GM23338 (cell line): Measurements from ENCODE around the gene ALOX12. TPM values are rescaled to one million over a fixed set of nuclear protein-coding genes. Genes with fewer than 3 reads are reported as not detected.

Source experiments
- ATAC-seq: fragments of 200-7000 bp; cut with Tn5 transposase; 3 replicates; pipeline ENCODE4 v1.9.1; 2020
- DNase-seq: peaks from one replicate; pipeline ENCODE4 v3.0.0-alpha.2; 2015; ENCODE audit warnings: low spot score
- H2AFZ ChIP-seq: fragments of 200-600 bp; sonication (generic); 2 replicates; pipeline ENCODE4 v1.8.0; 2016; ENCODE audit warnings: antibody characterized with exemption, mild to moderate bottlenecking, moderate library complexity
- H3F3A ChIP-seq: fragments of 200-600 bp; sonication (generic); replicated peaks from 2 replicates; pipeline ENCODE4 v1.8.0; 2017; ENCODE audit warnings: antibody characterized with exemption, mixed run types, low read depth
- H3K27ac ChIP-seq: fragments of 200-600 bp; sonication (generic); 2 replicates; pipeline ENCODE4 v1.6.1; 2016; ENCODE audit warnings: low read depth
- H3K27me3 ChIP-seq: fragments of 200-600 bp; sonication (generic); 2 replicates; pipeline ENCODE4 v1.8.0; 2016; ENCODE audit warnings: mild to moderate bottlenecking, mixed run types, moderate library complexity; ENCODE audit not compliant: insufficient read depth
- H3K36me3 ChIP-seq: fragments of 200-600 bp; sonication (generic); 2 replicates; pipeline ENCODE4 v1.8.0; 2016; ENCODE audit warnings: mild to moderate bottlenecking; ENCODE audit not compliant: insufficient read depth
- H3K4me1 ChIP-seq: fragments of 200-600 bp; sonication (generic); 2 replicates; pipeline ENCODE4 v1.8.0; 2016; ENCODE audit warnings: mild to moderate bottlenecking, moderate library complexity; ENCODE audit not compliant: insufficient read depth
- H3K4me2 ChIP-seq: fragments of 200-600 bp; sonication (generic); 2 replicates; pipeline ENCODE4 v1.7.1; 2017; ENCODE audit warnings: mixed run types
- H3K4me3 ChIP-seq: fragments of 200-600 bp; sonication (generic); 2 replicates; pipeline ENCODE4 v1.6.1; 2016; ENCODE audit warnings: mixed run types
- H3K79me2 ChIP-seq: fragments of 200-600 bp; sonication (generic); replicated peaks from 2 replicates; pipeline ENCODE4 v1.8.0; 2017; ENCODE audit warnings: mild to moderate bottlenecking; ENCODE audit not compliant: insufficient read depth
- H3K9me2 ChIP-seq: fragments of 200-600 bp; sonication (generic); 2 replicates; pipeline ENCODE4 v1.8.0; 2017; ENCODE audit not compliant: insufficient read depth
- H4K20me1 ChIP-seq: fragments of 200-600 bp; sonication (generic); replicated peaks from 2 replicates; pipeline ENCODE4 v1.8.0; 2017; ENCODE audit warnings: mild to moderate bottlenecking; ENCODE audit not compliant: insufficient read depth
- H3K27ac Mint-ChIP-seq: 2 replicates; pipeline ENCODE4 v1.8.0; 2020; ENCODE audit warnings: inconsistent platforms, mild to moderate bottlenecking, moderate library complexity, mixed read lengths
- H3K27me3 Mint-ChIP-seq: 3 replicates; pipeline ENCODE4 v1.8.0; 2022; ENCODE audit warnings: low read depth, mild to moderate bottlenecking, moderate library complexity, mixed read lengths, inconsistent platforms; ENCODE audit not compliant: insufficient read depth, poor library complexity
- H3K36me3 Mint-ChIP-seq: 3 replicates; pipeline ENCODE4 v1.8.0; 2021; ENCODE audit warnings: low read depth, mild to moderate bottlenecking, inconsistent platforms, moderate library complexity, mixed read lengths
- H3K4me1 Mint-ChIP-seq: 3 replicates; pipeline ENCODE4 v1.8.0; 2020; ENCODE audit warnings: mild to moderate bottlenecking, inconsistent platforms, mixed read lengths
- H3K4me3 Mint-ChIP-seq: 3 replicates; pipeline ENCODE4 v1.8.0; 2021; ENCODE audit warnings: moderate library complexity, mild to moderate bottlenecking, inconsistent platforms, mixed read lengths
- H3K9me3 Mint-ChIP-seq: 3 replicates; pipeline ENCODE4 v1.8.0; 2020; ENCODE audit warnings: moderate library complexity, mild to moderate bottlenecking, inconsistent platforms, mixed read lengths
- CREB1 ChIP-seq: fragments of 250-450 bp; sonication (Bioruptor Pico); IDR thresholded peaks from 2 replicates; pipeline ENCODE4 v1.5.0; 2020; ENCODE audit warnings: low read depth, mild to moderate bottlenecking, moderate library complexity
- EZH2 ChIP-seq: fragments of 200-600 bp; sonication (generic); IDR thresholded peaks from one replicate; pipeline ENCODE4 v1.8.0; 2017; ENCODE audit warnings: antibody characterized with exemption, mild to moderate bottlenecking, low read depth; ENCODE audit not compliant: unreplicated experiment
- EZH2phosphoT487 ChIP-seq: fragments of 200-600 bp; sonication (generic); IDR thresholded peaks from one replicate; pipeline ENCODE4 v1.8.1; 2018; ENCODE audit warnings: antibody characterized with exemption; ENCODE audit not compliant: unreplicated experiment
- NANOG ChIP-seq: IDR thresholded peaks from 2 replicates; pipeline ENCODE4 v1.6.1; 2016; ENCODE audit warnings: antibody characterized with exemption, borderline replicate concordance
- POLR2AphosphoS5 ChIP-seq: IDR thresholded peaks from 2 replicates; pipeline ENCODE4 v1.6.1; 2016; ENCODE audit warnings: antibody characterized with exemption, low read depth
- ZNF331 ChIP-seq: fragments of 250-450 bp; sonication (Bioruptor Pico); IDR thresholded peaks from 2 replicates; pipeline ENCODE4 v1.5.0; 2020; ENCODE audit warnings: low read depth, mild to moderate bottlenecking, moderate library complexity
- polyA plus RNA-seq: library from polyadenylated mRNA; unstranded; fragments of >200 nt; fragmentation: Nextera tagmentation; extraction: Ambion mirVana; gene quantifications from 2 replicates; pipeline ENCODE4 v1.2.1, GENCODE V29; 2016
- total RNA-seq: library from RNA; depleted of rRNA; stranded (reverse); fragments of >200 nt; shearing (Covaris generic); gene quantifications from 2 replicates; pipeline ENCODE4 v1.2.3, GENCODE V29; 2014
- TF ChIP-seq, protein P1 (sequence below): fragments of 250-450 bp; sonication (Bioruptor Pico); IDR thresholded peaks from 2 replicates; pipeline ENCODE4 v1.5.0; 2020; ENCODE audit warnings: mild to moderate bottlenecking, moderate library complexity

ALOX12 gene
- total and polyA plus RNA-seq, 2 experiments from 2014 or later = 1.2 to 1.8 TPM

DNA sequence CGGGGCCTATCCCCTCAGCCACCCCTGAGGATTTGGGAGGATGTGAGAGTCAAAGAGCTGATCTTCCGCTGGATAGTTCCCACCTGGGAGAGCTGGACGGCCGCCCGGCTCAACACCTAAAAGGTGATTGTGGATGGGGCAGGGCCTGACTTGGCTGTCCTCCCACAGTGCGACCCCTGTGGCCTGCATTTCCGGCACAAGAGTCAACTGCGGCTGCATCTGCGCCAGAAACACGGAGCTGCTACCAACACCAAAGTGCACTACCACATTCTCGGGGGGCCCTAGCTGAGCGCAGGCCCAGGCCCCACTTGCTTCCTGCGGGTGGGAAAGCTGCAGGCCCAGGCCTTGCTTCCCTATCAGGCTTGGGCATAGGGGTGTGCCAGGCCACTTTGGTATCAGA, 31.5 kb downstream of the ALOX12 start:
- Histone ChIP-seq H3K4me2 (no peak overlapping the region), H4K20me1 (no peaks in the 10 kb centered on the region; the same call in 1 of the 2 replicates), H3K79me2 (no peaks in the 10 kb centered on the region), H3K36me3 (no peaks in the 10 kb centered on the region), H3K27me3 (peaks cover 12% of the 10 kb centered on the region), H3K4me3 (no peak overlapping the region), H3K4me1 (peaks cover 10% of the 10 kb centered on the region; the same call in 1 of the 2 replicates), H2AFZ (no peak overlapping the region), H3F3A (0 out of 2 replicates have a peak, but pooled peaks cover 2% of the 10 kb centered on the region), H3K27ac (no peak overlapping the region), H3K9me2 (no peaks in the 10 kb centered on the region)
- peak; percentile 34 for DNase-seq
- Mint-ChIP-seq H3K4me3 (no peak overlapping the region), H3K36me3 (peaks cover 21% of the 10 kb centered on the region), H3K4me1 (peaks cover 11% of the 10 kb centered on the region), H3K9me3 (no peaks in the 10 kb centered on the region), H3K27me3 (peaks cover 26% of the 10 kb centered on the region), H3K27ac (no peak overlapping the region)
- ATAC-seq = no peak
- TF ChIP-seq POLR2AphosphoS5 = no peak
- TF ChIP-seq EZH2phosphoT487 = no peak
- TF ChIP-seq, protein P1, sequence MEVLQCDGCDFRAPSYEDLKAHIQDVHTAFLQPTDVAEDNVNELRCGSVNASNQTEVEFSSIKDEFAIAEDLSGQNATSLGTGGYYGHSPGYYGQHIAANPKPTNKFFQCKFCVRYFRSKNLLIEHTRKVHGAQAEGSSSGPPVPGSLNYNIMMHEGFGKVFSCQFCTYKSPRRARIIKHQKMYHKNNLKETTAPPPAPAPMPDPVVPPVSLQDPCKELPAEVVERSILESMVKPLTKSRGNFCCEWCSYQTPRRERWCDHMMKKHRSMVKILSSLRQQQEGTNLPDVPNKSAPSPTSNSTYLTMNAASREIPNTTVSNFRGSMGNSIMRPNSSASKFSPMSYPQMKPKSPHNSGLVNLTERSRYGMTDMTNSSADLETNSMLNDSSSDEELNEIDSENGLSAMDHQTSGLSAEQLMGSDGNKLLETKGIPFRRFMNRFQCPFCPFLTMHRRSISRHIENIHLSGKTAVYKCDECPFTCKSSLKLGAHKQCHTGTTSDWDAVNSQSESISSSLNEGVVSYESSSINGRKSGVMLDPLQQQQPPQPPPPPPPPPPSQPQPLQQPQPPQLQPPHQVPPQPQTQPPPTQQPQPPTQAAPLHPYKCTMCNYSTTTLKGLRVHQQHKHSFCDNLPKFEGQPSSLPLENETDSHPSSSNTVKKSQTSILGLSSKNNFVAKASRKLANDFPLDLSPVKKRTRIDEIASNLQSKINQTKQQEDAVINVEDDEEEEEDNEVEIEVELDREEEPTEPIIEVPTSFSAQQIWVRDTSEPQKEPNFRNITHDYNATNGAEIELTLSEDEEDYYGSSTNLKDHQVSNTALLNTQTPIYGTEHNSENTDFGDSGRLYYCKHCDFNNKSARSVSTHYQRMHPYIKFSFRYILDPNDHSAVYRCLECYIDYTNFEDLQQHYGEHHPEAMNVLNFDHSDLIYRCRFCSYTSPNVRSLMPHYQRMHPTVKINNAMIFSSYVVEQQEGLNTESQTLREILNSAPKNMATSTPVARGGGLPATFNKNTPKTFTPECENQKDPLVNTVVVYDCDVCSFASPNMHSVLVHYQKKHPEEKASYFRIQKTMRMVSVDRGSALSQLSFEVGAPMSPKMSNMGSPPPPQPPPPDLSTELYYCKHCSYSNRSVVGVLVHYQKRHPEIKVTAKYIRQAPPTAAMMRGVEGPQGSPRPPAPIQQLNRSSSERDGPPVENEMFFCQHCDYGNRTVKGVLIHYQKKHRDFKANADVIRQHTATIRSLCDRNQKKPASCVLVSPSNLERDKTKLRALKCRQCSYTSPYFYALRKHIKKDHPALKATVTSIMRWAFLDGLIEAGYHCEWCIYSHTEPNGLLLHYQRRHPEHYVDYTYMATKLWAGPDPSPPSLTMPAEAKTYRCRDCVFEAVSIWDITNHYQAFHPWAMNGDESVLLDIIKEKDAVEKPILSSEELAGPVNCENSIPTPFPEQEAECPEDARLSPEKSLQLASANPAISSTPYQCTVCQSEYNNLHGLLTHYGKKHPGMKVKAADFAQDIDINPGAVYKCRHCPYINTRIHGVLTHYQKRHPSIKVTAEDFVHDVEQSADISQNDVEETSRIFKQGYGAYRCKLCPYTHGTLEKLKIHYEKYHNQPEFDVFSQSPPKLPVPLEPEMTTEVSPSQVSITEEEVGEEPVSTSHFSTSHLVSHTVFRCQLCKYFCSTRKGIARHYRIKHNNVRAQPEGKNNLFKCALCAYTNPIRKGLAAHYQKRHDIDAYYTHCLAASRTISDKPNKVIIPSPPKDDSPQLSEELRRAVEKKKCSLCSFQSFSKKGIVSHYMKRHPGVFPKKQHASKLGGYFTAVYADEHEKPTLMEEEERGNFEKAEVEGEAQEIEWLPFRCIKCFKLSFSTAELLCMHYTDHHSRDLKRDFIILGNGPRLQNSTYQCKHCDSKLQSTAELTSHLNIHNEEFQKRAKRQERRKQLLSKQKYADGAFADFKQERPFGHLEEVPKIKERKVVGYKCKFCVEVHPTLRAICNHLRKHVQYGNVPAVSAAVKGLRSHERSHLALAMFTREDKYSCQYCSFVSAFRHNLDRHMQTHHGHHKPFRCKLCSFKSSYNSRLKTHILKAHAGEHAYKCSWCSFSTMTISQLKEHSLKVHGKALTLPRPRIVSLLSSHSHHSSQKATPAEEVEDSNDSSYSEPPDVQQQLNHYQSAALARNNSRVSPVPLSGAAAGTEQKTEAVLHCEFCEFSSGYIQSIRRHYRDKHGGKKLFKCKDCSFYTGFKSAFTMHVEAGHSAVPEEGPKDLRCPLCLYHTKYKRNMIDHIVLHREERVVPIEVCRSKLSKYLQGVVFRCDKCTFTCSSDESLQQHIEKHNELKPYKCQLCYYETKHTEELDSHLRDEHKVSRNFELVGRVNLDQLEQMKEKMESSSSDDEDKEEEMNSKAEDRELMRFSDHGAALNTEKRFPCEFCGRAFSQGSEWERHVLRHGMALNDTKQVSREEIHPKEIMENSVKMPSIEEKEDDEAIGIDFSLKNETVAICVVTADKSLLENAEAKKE = no peak
- TF ChIP-seq ZNF331 (CRISPR knock-in tag) = no peak
- no peak for TF ChIP-seq EZH2
- TF ChIP-seq CREB1 = no peak

DNA sequence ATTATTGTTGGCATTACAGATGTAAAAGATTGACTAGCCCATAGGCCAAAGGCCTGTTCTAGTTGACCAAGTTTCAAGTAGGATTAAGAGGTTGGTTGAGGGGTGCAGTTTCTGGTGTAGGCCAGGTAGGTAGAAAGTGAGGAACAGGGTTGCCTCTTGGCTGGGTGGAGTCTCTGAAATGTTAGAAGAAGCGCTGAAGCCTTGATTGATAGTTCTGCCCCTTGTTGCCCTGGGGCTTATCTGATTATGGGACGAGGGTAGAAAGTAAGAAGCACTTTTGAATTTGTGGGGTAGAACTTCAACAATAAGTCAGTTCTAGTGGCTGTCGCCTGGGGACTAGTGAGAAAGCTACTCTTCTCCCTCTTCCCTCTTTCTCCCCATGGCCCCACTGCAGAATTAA, 33.2 kb downstream of the ALOX12 start:
- Mint-ChIP-seq H3K9me3 (0 out of 3 replicates have a peak, but pooled peaks cover 3% of the 10 kb centered on the region), H3K27me3 (peaks cover 11% of the 10 kb centered on the region), H3K4me1 (peaks cover 7% of the 10 kb centered on the region; the same call in 2 of the 3 replicates), H3K36me3 (peaks cover 21% of the 10 kb centered on the region), H3K4me3 (no peak overlapping the region), H3K27ac (no peak overlapping the region)
- Histone ChIP-seq H3K4me3 (no peak overlapping the region), H4K20me1 (no peaks in the 10 kb centered on the region; the same call in 1 of the 2 replicates), H3K79me2 (no peaks in the 10 kb centered on the region), H3K4me2 (no peak overlapping the region), H3K27me3 (no peaks in the 10 kb centered on the region), H3K4me1 (peaks cover 4% of the 10 kb centered on the region; the same call in 1 of the 2 replicates), H3K27ac (no peak overlapping the region), H2AFZ (no peak overlapping the region), H3K36me3 (no peaks in the 10 kb centered on the region), H3F3A (no peaks in the 10 kb centered on the region), H3K9me2 (no peaks in the 10 kb centered on the region)
- DNase-seq (no peak), ATAC-seq (no peak)
- TF ChIP-seq EZH2phosphoT487 (no peak), NANOG (no peak), POLR2AphosphoS5 (no peak)
- TF ChIP-seq, protein P1 = no peak
